ENCODE measurements around the gene LCN15.
"Not testable (repeated sequence)": the region's sequence is repeated elsewhere in the genome, so short reads cannot be mapped to it uniquely, and the experiment has no call there.

Gene LCN15, protein sequence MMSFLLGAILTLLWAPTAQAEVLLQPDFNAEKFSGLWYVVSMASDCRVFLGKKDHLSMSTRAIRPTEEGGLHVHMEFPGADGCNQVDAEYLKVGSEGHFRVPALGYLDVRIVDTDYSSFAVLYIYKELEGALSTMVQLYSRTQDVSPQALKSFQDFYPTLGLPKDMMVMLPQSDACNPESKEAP

DNA sequence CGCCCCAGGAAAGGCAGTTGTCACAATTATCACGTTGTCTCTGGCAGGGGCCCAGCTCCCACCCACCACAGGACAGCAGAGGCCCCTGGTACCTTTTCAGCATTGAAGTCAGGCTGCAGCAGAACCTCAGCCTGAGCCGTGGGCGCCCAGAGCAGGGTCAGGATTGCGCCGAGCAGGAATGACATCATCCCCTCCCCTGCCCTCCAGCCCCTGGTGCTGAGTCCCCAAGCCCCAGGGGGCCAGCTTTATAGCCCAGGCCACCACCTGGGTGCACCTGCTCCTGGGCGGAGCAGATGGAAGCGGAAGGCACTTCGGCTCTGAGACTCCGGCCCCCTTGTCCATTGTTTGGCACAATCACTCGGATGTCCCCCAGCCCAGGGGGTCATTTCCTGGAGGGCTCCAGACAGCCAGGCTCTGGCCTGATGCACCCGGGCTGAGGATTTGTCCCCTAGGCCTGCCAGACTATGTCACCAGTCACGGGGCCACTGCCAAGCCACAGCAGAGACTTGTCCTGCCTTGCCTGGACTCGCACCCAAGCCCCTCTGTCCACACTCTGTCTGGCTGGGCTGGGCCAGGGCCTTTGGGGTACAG is at the start of gene LCN15:
TSS of gene LCN15 (minus strand) at position 218 of the 591 bp plus-strand sequence. CDS start at position 188, 30 bp downstream.
- no peak for DNase-seq (ENCODE audit: low read depth, low spot score)

DNA sequence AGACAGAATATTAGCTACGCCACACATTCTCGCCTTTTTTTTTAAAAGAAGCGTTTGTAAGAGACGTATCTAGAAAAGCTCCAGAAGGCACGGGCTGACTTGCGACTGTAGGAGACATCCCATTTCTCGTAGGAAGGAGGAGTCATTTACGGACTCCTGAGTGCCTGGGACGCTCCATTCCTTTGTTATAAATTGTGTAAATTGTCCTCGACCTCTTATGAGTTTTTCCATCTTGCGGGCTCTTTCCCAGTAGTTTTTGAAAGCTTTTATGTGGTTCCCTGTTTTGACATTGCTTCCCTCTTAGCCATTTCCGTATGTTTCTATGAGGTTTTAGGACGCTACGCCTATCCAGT is 44.5 kb upstream of the LCN15 start:
- no peak for DNase-seq (ENCODE audit: low read depth, low spot score)

DNA sequence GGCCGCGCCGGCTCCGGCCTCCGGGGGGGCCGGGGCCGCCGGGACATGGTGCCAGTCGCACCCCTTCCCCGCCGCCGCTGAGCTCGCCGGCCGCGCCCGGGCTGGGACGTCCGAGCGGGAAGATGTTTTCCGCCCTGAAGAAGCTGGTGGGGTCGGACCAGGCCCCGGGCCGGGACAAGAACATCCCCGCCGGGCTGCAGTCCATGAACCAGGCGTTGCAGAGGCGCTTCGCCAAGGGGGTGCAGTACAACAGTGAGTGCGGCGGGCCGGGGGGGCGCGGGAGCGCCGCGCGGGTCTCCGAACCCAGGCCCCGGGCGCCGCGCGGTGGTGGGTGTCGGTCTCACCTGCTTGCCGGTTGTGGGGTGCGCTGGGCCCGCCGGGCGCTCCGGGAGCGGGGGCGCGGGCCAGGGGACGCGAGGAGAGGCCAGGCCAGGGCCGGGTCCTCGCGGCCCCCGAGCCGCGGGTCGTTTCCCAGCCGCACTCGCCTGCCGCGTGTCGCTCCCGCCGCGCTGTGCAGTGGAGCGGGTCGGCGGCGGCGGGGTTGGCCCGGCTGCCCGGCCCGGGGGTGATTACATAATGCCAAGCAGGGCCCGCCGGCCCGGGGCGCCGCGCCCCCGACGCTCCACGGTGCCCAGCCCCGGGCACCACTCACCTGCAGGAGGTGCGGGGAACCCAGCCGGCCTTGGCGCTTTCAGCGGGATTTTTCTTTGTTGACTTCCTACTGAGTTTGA is 43.9 kb upstream of the LCN15 start:
- no peak for DNase-seq (ENCODE audit: low read depth, low spot score)

DNA sequence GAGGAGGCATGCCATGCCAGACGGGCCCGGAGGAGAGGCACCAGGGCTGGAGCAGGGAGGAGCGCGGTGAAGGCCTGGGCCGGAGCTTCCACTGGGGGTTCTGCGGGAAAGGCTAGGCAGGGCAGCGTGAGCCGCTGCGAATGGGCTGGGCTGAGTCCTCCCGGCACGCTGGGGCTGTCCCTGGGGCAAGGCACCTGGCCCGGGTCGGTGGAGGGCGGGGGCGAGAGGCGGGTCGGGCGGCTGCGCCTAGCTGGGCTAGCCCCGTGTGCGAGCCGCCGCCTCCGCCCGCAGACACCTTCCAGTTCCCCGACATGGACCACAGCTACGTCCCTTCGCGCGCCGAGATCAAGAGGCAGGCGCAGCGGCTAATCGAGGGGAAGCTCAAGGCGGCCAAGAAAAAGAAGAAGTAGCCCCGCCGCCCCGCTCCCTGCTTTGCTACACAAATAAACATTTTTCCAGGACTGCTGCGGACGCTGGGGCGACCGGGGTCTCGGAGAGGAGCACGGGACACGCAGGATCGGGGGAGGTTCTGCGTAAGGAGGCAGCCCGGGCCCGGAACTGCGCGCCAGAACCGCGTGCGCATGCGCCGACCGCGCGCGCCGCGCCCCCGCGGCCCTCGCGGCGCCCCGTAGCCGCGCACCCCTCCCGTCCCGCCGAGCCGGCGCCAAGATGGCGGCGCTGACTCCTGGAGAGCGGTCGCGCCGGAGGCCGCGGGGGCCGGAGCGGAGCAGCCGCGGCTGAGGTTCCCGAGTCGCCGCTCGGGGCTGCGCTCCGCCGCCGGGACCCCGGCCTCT is 43.2 kb upstream of the LCN15 start, which contains the start of gene RABL6:
TSS of gene RABL6 (plus strand) at position 668 of the 794 bp plus-strand sequence. CDS start 249 bp downstream, outside the sequence.
- DNase-seq (ENCODE audit: low read depth, low spot score), result no peak

DNA sequence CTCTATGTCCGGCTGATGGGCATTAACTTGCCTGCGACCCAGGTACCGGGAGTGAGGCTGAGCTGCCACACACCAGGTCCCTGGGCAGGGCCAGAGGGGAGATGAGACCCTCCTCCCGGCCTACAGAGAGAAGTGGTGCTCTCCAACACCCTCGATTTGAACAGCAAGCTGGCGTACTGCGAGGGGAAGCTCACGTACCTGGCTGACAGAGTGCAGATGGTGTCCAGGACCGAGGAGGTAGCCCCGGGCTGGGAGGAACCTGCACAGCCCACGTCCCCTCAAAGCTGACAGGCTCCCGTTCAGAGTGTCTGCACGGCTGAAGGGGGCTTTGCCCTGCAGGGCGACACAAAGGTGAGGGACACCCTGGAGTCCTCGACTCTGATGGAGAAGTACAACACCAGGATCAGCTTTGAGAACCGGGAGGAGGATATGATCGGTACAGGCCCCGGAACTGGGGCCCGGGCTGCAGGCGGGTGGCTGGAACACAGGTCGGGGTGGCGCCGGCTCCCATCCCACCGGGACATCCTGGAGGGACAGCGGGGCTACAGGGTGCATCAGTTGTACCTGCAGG is 42.4 kb upstream of the LCN15 start:
- no peak for DNase-seq (ENCODE audit: low read depth, low spot score)

DNA sequence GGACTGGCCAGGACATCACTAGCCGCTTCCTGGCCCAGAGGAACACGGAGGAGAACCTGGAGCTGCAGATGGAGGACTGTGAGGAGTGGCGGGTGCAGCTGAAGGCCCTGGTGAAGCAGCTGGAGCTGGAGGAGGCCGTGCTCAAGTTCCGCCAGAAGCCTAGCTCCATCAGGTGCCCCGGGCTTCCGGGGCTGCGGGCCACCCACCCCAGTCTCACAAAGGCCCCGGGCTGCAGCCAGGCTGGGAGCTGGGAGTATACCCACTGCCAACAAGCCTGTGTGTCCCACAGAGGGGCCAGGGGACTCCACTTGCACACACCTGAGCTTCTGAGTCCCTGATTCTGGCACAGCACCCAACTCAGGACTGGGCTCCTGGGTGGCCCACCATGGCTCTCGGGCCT is 41.7 kb upstream of the LCN15 start:
- no peak for DNase-seq (ENCODE audit: low read depth, low spot score)

DNA sequence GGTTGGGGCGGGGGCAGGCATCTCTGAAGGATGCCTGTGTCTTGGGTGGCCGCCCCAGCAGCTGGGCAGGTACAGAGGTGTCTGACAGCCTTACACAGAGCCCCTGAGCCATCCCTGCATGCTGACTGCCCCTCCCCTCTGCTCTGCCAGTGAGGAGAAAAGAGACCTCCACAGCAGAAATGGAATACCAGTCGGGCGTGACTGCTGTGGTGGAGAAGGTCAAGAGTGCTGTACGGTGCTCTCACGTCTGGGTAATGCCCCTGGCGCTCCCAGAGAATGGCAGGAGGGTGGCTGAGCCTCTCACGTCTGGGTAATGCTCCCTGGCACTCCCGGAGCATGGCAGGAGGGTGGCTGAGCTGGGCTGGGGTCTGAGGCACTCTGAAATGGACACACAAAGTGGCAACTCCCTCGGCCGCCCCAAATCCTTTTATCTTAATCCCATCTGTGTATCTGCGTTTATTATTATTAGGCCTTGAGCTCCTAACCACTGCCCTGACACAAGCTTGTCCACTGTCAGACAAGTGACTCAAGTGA is 41.0 kb upstream of the LCN15 start:
- no peak for DNase-seq (ENCODE audit: low read depth, low spot score)

DNA sequence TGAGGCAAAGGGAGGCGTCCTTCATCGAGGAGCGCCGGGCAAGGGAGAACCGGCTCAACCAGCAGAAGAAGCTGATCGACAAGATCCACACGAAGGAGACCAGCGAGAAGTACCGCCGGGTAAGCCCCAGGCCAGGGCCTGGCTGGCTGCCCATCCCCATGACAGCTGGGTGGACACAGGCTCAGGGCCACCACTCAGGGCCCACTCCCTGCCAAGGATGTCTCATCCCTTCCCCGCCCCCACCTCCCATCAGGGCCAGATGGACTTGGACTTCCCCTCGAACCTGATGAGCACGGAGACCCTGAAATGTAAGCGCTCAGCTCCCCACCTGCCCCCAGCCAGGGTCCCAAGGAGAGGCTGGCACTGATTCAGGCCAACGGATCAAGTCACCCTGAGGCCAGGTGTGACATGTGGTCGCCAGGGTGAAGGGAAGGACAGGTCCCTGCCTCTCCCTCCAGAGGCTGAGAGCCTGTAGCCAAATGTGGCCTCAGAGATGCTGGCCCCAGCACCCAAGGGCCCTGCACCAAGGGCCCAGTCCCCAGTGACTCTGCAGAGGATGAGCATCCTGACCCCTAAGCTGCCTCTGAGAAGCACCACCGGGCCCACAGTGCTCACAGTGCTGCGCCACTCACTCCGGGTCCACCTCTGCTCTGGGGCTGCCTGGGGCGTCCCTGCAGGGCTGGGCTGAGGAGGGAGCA is 40.3 kb upstream of the LCN15 start:
- no peak for DNase-seq (ENCODE audit: low read depth, low spot score)

DNA sequence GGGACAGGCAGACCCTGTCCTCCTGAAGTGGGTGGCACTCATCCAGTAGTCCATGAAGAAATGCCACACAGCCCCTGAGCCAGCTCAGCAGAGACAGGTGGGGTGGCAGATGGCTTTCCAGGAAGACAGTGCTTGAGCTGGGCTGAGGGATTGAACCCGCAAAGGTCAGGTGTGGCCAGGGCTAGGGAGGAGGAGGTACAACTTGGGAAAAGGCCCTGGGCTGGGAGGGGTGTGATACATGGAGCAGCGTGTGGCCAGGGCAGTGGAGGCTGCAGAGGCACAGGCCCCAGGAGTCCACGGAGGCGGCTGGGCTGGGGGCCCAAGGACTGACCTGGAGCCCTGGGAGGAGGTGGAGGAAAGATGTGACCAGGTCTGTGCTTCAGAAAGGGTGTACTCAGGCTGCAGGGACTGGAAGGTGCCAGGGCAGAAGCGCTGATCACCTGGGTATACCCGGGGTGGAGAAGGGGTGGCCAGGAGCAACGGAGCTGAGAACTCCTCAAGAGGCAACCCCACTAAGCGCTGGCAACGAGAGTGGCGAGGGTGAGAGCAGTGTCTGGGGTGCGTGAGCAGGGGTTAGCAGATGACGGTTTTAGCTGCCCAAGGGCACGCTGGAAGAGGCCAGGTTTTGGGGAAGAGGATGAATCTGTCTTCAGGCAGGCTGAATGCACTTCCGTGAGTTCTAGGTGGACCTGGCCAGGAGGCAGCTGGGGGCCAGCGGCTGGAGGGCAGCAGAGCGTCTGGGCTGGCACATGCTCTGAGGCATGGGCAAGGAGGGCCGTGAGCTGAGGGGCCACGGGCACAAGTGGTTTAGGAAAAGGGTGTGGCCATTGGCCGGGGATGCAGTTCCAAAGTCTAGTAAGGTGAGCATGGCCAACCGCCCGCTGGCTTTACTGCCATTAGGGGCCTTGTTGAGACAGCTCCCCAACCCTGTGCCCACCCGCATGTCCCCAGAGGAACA is 39.5 kb upstream of the LCN15 start:
- DNase-seq (ENCODE audit: low read depth, low spot score), result no peak

DNA sequence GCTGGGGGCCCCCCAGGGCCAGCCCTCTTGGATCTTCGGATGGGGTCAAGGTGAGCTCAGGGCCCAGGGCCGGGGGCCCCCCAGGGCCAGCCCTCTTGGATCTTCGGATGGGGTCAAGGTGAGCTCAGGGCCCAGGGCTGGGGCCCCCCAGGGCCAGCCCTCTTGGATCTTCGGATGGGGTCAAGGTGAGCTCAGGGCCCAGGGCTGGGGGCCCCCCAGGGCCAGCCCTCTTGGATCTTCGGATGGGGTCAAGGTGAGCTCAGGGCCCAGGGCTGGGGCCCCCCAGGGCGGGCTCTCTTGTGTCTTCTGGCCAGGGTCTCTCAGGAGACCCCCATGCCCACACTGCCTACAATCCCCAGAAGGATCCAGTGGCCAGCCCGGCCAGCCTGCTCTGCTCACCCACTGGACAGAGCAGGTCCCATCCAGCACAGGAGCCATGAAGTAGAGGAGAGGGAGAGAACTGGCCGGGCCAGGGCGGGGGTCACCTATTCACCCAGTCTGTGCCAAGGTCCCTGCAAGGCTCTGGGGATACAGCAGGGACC is 38.8 kb upstream of the LCN15 start:
- DNase-seq (ENCODE audit: low read depth, low spot score), result not testable (repeated sequence)

DNA sequence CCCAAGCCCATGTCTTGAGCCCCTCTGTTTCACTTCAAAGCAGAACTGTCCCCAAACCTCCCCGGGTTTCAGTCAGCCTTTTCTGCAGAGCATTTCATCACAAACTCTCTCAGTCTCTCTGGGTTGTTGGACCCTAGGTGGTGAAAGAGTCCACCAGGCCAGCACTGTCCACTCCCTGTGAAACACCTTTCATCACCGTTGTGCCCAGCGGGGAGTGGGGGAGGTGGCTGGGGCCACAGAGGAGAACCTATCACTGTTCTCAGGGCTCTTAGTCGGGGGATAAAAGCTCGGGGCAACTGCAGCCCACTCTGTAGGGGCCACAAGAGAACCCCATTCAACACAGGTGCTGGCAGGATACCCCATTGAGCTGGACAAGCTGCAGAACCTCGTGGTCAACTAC is 38.0 kb upstream of the LCN15 start:
- DNase-seq (ENCODE audit: low read depth, low spot score), result no peak

DNA sequence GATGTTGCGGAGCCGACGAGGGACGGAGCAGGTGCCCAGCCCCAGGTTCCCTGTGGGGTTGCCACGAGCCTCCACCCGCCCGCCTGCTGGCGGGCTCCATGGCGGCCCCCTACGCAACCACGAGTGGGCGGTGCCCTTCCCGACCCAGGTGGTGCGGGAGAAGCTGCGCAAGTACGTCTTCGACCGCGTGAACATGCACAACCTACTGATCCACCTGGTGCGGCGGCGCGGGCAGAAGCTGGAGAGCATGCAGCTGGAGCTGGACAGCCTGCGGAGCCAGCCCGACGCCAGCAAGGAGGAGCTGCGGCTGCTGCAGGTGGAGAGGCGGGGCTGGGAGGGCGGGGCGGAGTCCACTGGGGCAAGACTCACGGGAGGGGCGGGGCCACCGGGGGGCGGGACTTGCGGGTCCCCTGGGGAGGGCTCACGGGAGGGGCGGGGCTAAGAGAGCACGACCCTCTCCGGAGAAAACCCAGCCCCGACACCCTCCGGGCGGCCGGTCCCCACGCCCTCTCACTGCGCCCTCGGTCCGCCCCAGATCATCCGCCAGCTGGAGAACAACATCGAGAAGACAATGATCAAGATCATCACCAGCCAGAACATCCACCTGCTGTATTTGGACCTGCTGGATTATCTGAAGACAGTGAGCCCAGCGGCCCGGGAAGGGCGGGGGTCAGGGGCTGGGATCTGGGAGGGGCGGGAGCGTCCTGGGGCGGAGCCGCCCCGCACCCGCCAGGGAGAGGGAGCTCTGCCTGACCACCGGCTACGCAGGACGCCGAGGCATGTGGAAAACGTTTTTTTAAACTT is 35.7 kb upstream of the LCN15 start:
- DNase-seq (ENCODE audit: low read depth, low spot score), result no peak

DNA sequence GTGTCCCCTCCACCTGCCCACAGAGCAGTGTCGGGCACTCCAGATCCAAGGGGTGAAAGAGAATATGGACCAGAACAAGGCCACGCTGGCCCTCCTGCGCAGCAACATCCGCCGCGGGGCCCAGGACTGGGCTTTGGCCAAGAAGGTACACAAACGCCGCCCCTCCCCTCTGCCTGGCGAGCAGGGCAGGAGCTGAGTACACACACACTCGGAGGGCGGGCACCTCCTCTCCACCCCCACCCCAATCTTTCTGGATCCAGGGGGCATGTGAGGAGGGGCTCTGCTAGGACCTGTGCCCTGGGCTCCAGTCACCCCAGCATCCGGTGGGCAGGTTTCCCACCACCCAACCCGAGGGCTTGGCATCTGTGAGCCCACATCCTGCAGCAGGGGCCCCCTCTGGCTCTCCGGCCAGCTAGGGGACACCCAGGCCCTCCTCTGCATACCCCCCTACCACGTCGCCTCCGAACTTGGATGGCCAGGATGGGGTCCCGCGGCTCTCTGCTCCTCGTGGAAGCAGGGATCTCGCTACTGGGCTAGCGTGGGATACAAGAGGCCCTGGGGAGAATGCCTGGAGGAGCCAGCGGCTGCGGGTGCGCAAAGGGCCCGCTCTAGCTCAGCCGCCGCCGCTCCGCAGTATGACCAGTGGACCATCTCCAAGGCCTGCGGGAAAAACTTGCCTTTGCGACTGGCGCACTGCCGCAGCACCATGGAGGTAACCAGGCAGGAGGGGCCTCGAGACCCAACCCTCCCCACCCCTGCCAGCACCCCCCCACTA is 34.9 kb upstream of the LCN15 start:
- no peak for DNase-seq (ENCODE audit: low read depth, low spot score)

DNA sequence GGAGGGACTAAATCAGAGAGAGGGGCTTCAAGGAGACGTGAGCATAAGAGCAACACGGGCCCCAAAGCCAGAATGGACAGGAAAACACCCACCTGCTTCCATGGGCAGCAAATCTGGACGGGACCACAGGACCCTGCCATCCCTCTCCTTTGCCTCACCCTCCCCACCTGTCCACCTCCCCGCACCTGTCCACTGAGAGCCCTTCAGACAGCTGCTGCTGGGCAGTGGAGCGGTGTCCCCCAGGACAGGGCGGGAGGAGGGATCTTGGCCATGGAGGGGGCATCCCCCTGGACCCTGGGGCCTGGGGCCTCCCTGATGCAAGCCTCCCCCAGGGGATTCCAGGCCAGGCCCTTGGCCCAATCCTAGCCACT is 34.4 kb upstream of the LCN15 start:
- no peak for DNase-seq (ENCODE audit: low read depth, low spot score)

DNA sequence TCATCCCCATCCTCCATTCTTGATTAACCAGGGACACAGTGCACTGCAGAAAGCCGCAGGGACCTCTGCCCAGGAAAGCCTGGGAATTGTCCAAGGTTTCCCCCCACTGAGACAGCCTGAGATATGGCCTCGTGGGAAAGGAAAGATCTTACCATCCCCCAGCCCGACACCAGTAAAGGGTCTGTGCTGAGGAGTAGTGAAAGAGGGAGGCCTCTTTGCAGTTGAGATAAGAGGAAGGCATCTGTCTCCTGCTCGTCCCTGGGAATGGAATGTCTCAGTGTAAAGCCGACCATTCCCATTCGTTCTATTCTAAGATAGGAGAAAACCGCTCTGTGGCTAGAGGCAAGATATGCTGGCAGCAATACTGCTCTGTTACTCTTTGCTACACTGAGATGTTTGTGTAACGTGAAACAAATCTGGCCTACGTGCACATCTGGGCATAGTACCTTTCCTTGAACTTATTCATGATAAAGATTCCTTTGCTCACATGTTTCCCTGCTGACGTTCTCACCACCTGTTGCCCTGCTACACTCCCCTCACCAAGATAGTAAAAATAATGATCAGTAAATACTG is 32.5 kb upstream of the LCN15 start:
- not testable (repeated sequence) for DNase-seq (ENCODE audit: low read depth, low spot score)

DNA sequence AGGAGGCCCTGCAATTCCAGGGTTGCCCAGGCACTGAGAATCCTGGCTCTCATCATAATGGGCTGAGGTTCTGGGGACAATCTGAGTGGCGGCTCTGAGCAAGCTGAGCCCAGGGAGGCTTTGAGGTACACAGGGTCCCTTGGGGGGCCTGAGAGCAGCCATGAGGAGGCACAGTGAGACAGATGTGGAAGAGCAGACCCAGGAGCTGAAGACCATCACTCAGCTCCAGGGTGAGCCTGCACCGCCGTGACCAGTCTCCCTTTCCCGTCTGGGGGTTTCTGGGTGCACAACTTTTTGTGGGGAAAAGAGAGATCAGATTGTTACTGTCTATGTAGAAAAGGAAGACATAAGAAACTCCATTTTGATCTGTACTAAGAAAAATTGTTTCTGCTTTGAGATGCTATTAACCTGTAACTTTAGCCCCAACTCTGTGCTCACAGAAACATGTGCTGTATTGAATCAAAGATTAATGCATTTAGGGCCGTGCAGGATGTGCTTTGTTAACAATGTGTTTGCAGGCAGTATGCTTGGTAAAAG is 32.0 kb upstream of the LCN15 start, which contains the start of gene CCDC183:
TSS of gene CCDC183 (plus strand) at position 101 of the 537 bp plus-strand sequence. CDS start at position 161, 60 bp downstream.
- no peak for DNase-seq (ENCODE audit: low read depth, low spot score)

DNA sequence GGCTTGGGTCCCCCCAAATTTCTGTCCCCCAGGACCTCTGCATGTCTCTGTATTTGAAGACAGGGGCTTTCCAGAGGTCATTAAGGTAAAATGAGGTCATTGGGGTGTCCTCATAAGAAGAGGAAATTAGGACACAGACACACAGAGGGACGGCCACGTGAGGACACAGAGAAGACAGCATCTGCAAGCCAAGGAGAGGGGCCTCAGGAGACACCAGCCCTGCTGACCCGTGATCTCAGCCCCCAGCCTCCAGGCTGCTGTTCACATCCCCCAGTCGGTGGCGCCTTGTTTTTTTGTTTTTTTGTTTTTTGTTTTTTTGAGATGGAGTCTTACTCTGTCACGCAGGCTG is 30.7 kb upstream of the LCN15 start:
- DNase-seq (ENCODE audit: low read depth, low spot score), result no peak
